Measurements from ENCODE around the gene CCDC187.

GRCh38 chr9:136233868-136234267 lies 70.0 kb downstream of the CCDC187 start:
- TF ChIP-seq ZNF274 (IDR thresholded peaks at IDR 0.05; ENCODE audit: low read depth, low read length) (no peak), SUZ12 (IDR thresholded peaks at IDR 0.05; ENCODE audit: extremely low read depth, insufficient read depth, insufficient read length) (no peak), YY1 (IDR thresholded peaks at IDR 0.05; ENCODE audit: insufficient read depth, insufficient read length) (no peak)

Measured in NT2/D1 (cell line).